ENCODE measurements around the gene MAP7D1.
A peak's percentile ranks its signal among the peaks of the same experiment; 100 is the strongest.

MAP7D1 gene

GRCh38 chr1:36166136-36166535 lies 10.2 kb downstream of the MAP7D1 start:
- Histone ChIP-seq H3K27ac (peak overlapping the region; percentile 60 to 100), H3K4me3 (no peak overlapping the region), H3K27me3 (no peaks in the 10 kb centered on the region), H3K36me3 (peaks cover 3 to 20% (median 15%) of the 10 kb centered on the region in 3 donors), H3K4me1 (peaks cover 0 to 93% (median 67%) of the 10 kb centered on the region in 4 donors), H3K9me3 (no peaks in the 10 kb centered on the region)
- no peak for DNase-seq
- intact Hi-C loops (cut with DNase I; ENCODE audit: low total_unique reads) = no loop called here
- TF ChIP-seq, protein P1, sequence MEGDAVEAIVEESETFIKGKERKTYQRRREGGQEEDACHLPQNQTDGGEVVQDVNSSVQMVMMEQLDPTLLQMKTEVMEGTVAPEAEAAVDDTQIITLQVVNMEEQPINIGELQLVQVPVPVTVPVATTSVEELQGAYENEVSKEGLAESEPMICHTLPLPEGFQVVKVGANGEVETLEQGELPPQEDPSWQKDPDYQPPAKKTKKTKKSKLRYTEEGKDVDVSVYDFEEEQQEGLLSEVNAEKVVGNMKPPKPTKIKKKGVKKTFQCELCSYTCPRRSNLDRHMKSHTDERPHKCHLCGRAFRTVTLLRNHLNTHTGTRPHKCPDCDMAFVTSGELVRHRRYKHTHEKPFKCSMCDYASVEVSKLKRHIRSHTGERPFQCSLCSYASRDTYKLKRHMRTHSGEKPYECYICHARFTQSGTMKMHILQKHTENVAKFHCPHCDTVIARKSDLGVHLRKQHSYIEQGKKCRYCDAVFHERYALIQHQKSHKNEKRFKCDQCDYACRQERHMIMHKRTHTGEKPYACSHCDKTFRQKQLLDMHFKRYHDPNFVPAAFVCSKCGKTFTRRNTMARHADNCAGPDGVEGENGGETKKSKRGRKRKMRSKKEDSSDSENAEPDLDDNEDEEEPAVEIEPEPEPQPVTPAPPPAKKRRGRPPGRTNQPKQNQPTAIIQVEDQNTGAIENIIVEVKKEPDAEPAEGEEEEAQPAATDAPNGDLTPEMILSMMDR (IDR thresholded peaks at IDR 0.05) = no peak

DNA sequence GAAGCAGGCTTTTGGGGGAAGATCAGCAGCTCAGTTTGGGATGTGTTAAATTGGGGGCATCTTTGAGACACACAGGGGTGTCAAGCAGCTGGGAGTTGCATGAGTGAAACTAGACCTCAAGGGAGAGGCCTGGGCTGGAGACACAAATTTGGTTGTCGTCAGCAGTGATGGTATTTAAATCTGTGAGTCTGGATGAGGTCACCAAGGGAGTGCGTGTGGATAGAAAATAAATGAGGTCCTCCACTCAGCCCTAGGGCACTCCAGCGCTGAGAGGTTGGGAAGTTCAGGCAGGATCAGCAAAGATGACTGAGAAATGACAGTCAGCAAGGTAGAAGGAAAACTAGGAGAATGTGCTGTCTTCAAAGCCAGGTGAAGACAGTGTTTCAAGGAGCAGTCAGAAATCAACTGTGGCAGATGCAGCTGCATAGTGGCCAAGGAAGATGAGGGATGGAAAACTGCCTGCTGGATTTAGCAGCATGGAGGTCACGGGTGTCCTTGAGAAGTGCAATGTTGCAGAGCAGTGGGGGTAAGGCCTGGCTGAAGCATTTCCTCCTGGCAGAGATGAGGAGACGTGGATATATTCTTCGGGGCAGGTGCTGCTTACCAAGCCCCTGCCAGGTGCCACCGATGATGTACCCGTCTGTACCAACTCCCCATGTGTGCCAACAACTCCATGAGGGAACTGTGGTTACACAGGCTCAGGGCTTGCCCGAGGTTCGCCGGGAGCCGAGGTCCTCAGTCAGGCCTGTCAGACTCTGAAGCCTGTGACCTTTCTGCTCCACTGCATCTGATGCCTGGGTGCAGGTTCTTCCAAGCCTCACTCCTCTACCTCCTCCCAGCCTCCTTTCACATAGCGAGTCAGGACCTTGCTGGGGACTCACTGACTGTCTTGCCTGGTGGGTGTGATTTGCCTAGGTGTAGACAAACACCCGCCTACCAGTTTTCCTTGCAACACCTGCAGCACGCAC lies 11.3 kb downstream of the MAP7D1 start:
- peak overlapping the region; percentile 41 to 100 for H3K27ac ChIP-seq
- no peaks in the 10 kb centered on the region for H3K27me3 ChIP-seq
- H3K9me3 ChIP-seq = no peaks in the 10 kb centered on the region
- no peak for DNase-seq
- H3K4me1 ChIP-seq = peaks cover 0 to 82% (median 56%) of the 10 kb centered on the region in 4 donors
- no peak overlapping the region for H3K4me3 ChIP-seq
- TF ChIP-seq, protein P1 (IDR thresholded peaks at IDR 0.05) = no peak
- intact Hi-C loops (cut with DNase I; ENCODE audit: low total_unique reads) = no loop called here
- peaks cover 14 to 31% (median 26%) of the 10 kb centered on the region in 3 donors for H3K36me3 ChIP-seq

- H3K27me3 ChIP-seq = no peaks in the 10 kb centered on the region
- DNase-seq = no peak
- H3K27ac ChIP-seq = peak overlapping the region; percentile 28 to 100
- TF ChIP-seq, protein P1 (IDR thresholded peaks at IDR 0.05) = no peak
- peaks cover 27 to 44% (median 39%) of the 10 kb centered on the region in 3 donors for H3K36me3 ChIP-seq
- H3K9me3 ChIP-seq = no peaks in the 10 kb centered on the region
- H3K4me1 ChIP-seq = peaks cover 0 to 70% (median 47%) of the 10 kb centered on the region in 4 donors
- intact Hi-C loops (cut with DNase I; ENCODE audit: low total_unique reads) = no loop called here
- H3K4me3 ChIP-seq = no peak overlapping the region
Observed at GRCh38 chr1:36168514-36168913, 12.6 kb downstream of the MAP7D1 start.

DNA sequence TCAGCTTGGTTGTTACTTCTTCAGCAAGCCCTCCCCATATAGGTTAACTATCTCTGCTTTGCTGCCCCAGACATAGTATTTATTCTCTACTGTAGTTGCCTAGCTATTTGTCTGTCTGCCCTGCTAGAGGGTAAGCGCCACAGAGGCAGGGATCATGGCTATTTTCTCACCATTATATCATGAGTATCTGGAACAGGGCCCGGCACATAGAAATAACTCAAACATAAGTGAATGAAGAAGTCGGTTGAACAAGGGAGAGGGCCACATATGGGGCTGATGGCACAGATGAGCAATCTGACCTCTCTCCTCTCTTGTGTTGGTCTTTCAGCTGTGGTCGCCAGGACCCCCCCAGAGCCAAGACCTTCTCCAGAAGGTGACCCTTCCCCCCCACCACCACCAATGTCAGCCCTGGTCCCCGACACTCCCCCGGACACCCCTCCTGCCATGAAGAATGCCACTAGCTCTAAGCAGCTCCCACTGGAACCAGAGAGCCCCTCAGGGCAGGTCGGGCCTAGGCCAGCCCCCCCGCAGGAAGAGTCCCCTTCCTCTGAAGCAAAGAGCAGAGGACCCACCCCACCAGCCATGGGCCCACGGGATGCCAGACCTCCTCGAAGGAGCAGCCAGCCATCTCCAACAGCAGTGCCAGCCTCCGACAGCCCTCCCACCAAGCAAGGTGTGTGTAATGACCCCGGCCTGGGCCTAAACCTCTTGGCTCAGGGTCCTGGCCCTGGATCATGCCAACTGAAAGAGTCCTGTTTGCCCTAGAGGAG lies 14.9 kb downstream of the MAP7D1 start:
- Histone ChIP-seq H3K9me3 (no peaks in the 10 kb centered on the region), H3K27ac (peak overlapping the region; percentile 49 to 51), H3K4me3 (no peak overlapping the region), H3K36me3 (peaks cover 41 to 67% (median 61%) of the 10 kb centered on the region in 3 donors), H3K27me3 (no peaks in the 10 kb centered on the region), H3K4me1 (peaks cover 4 to 68% (median 51%) of the 10 kb centered on the region in 4 donors)
- TF ChIP-seq, protein P1 (IDR thresholded peaks at IDR 0.05) = no peak
- DNase-seq = no peak
- intact Hi-C loops (cut with DNase I; ENCODE audit: low total_unique reads) = no loop called here

- intact Hi-C loops (cut with DNase I; ENCODE audit: low total_unique reads) = no loop called here
Observed at GRCh38 chr1:36172017-36172747, 16.2 kb downstream of the MAP7D1 start.

More at GRCh38 chr1:36172017-36172747, 16.2 kb downstream of the MAP7D1 start:
- Histone ChIP-seq H3K4me3 (no peak overlapping the region), H3K27me3 (no peaks in the 10 kb centered on the region), H3K9me3 (no peaks in the 10 kb centered on the region), H3K4me1 (peaks cover 4 to 59% (median 42%) of the 10 kb centered on the region in 4 donors), H3K36me3 (peaks cover 51 to 79% (median 74%) of the 10 kb centered on the region in 3 donors), H3K27ac (peak overlapping the region; percentile 16 to 18)
- no peak for DNase-seq
- TF ChIP-seq, protein P1 (IDR thresholded peaks at IDR 0.05) = no peak

Measured in tibial artery (tissue), 4 donors.